SJCRH30 (cell line): ENCODE data around the gene DTL. TPM values are rescaled to one million over a fixed set of nuclear protein-coding genes. Genes with fewer than 3 reads are reported as not detected.
A peak's percentile ranks its signal among the peaks of the same experiment; 100 is the strongest.
"Not testable (repeated sequence)": the region's sequence is repeated elsewhere in the genome, so short reads cannot be mapped to it uniquely, and the experiment has no call there.

Experiments used
- DNase-seq, 2 experiments: peaks; one replicate each; pipeline ENCODE4 v3.0.0-alpha.2; 2015 to 2020
- H3K27ac ChIP-seq: fragments of 250-450 bp; sonication (Bioruptor Pico); 2 replicates; pipeline ENCODE4 v1.5.1; 2020; ENCODE audit warnings: mild to moderate bottlenecking, moderate library complexity
- H3K27me3 ChIP-seq: fragments of 250-450 bp; sonication (Bioruptor Pico); 2 replicates; pipeline ENCODE4 v1.5.1; 2020; ENCODE audit warnings: mild to moderate bottlenecking, moderate library complexity
- H3K36me3 ChIP-seq: fragments of 250-450 bp; sonication (Bioruptor Pico); 2 replicates; pipeline ENCODE4 v1.5.1; 2020; ENCODE audit warnings: mild to moderate bottlenecking, moderate library complexity
- H3K4me1 ChIP-seq: fragments of 250-450 bp; sonication (Bioruptor Pico); 2 replicates; pipeline ENCODE4 v1.5.1; 2020; ENCODE audit warnings: mild to moderate bottlenecking, moderate library complexity
- H3K4me3 ChIP-seq: fragments of 250-450 bp; sonication (Bioruptor Pico); 2 replicates; pipeline ENCODE4 v1.5.1; 2020; ENCODE audit warnings: mild to moderate bottlenecking, moderate library complexity
- H3K9me3 ChIP-seq: fragments of 250-450 bp; sonication (Bioruptor Pico); replicated peaks from 2 replicates; pipeline ENCODE4 v1.5.1; 2020; ENCODE audit warnings: mild to moderate bottlenecking, moderate library complexity
- total RNA-seq: library from RNA; depleted of rRNA; stranded (reverse); fragments of >200 nt; shearing (Covaris generic); gene quantifications from 2 replicates; pipeline ENCODE4 v1.2.3, GENCODE V29; 2014

The DTL gene
- total RNA-seq, 1 experiment from 2014 or later: 81.8 TPM

DNA sequence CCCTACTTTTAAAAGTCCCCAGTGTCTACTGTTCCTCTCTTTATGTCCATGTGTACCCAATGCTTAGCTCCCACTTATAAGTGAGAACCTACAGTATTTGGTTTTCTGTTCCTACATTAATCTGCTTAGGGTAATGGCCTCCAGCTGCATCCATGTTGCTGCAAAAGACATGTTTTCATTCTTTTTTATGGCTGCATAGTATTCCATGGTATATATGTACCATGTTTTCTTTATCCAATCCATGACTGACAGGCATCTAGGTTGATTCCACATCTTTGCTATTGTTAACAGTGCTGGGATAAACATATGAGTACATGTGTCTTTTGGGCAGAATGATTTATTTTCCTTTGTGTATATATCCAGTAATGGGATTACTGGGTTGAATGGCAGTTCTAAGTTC lies 12.6 kb upstream of the DTL start:
- H3K9me3 ChIP-seq, H3K4me1 ChIP-seq, H3K27ac ChIP-seq, H3K27me3 ChIP-seq, DNase-seq, H3K4me3 ChIP-seq: not testable (repeated sequence)
- peaks cover 31% of the 10 kb centered on the region for H3K36me3 ChIP-seq

GRCh38 chr1:212024469-212025149 lies 10.9 kb upstream of the DTL start:
- H3K27ac ChIP-seq: no peak overlapping the region
- no peaks in the 10 kb centered on the region for H3K27me3 ChIP-seq
- H3K4me3 ChIP-seq: no peak overlapping the region
- no peaks in the 10 kb centered on the region for H3K4me1 ChIP-seq
- DNase-seq: no peak
- peaks cover 22% of the 10 kb centered on the region for H3K36me3 ChIP-seq
- H3K9me3 ChIP-seq: peaks cover 10% of the 10 kb centered on the region; the same call in 1 of the 2 replicates

GRCh38 chr1:212027727-212028126 lies 7.8 kb upstream of the DTL start:
- H3K27ac ChIP-seq: not testable (repeated sequence)

DNA sequence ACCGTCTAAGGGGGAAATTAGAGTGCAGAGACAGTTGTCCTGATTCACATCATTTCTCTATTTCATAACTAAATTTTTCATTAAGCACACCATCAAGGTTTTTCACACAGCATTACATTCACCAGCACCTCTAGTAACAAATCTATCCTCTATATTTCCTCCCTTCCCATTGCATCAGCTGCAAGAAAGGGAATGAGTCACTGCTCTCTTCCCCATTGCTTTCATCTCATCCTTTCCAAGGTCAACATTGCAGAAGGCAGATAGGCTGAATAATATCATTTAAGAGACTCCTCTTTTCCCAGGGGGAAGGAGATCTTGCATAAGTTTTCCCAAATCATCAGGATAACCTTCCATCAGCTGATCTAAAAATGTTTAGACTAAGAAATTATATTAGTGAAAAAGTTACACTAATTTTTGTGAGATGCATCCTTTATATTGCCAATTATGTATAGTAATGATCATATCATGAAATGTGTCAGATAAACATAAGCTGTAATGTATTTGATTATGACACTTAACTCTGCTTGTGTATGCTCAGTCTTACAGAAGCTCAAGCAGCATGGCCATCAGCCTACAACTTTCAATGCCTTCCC lies 4.5 kb upstream of the DTL start:
- Histone ChIP-seq H3K4me3 (no peak overlapping the region), H3K27me3 (no peaks in the 10 kb centered on the region), H3K4me1 (peaks cover 7% of the 10 kb centered on the region), H3K9me3 (no peaks in the 10 kb centered on the region), H3K27ac (peak overlapping the region; percentile 66), H3K36me3 (no peaks in the 10 kb centered on the region)
- peak in 1 of 2 experiments; percentile 38 for DNase-seq

More at GRCh38 chr1:212027727-212028126, 7.8 kb upstream of the DTL start:
- H3K9me3 ChIP-seq, H3K4me1 ChIP-seq, H3K4me3 ChIP-seq, H3K27me3 ChIP-seq, DNase-seq: not testable (repeated sequence)
- H3K36me3 ChIP-seq: peaks cover 14% of the 10 kb centered on the region

- no peaks in the 10 kb centered on the region for H3K27me3 ChIP-seq
- peak overlapping the region; percentile 86; the same call in 1 of the 2 replicates for H3K27ac ChIP-seq
- H3K4me1 ChIP-seq: peaks cover 7% of the 10 kb centered on the region
- DNase-seq: no peak
- H3K36me3 ChIP-seq: peaks cover 5% of the 10 kb centered on the region
- peak overlapping the region; percentile 68 for H3K4me3 ChIP-seq
- H3K9me3 ChIP-seq: no peaks in the 10 kb centered on the region
Measured at GRCh38 chr1:212034516-212035122, 929 bp upstream of the DTL start.

DNA sequence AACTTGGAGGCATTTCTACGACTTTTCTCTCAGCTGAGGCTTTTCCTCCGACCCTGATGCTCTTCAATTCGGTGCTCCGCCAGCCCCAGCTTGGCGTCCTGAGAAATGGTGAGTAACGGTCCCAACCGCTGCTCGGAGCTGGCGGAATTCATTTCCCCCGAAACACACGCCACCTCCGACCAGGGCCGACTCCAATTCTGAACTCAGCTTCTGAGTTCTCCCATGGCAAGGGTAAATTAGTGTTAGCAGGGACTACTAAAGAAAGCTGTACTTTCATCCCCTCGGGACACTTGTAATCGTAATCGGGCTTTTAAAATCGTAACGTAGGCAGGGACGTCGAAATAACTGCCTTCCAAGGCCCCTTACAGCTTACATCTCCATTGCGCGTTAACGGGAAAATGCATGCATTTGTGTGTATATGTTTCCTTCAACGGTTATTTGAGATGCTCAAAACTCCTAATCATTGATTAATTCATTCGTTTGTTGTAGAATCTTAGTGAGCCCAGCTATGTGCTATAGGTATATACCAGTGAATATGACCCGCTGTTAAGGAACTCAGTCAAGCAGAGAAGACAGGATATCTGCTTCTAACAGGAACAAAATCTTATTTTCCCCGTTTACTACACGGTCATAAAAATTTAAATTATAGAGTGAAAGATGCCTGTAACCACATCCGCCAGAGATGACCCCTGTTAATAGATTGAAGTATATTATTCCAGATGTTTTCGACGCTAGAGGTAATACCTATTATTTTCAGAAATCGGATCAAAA lies 472 bp downstream of the DTL start:
- peaks cover 2% of the 10 kb centered on the region for H3K4me1 ChIP-seq
- peak overlapping the region; percentile 68 for H3K4me3 ChIP-seq
- no peaks in the 10 kb centered on the region for H3K9me3 ChIP-seq
- H3K27me3 ChIP-seq: no peaks in the 10 kb centered on the region
- no peak for DNase-seq
- H3K27ac ChIP-seq: peak overlapping the region; percentile 86
- peaks cover 19% of the 10 kb centered on the region for H3K36me3 ChIP-seq

DNA sequence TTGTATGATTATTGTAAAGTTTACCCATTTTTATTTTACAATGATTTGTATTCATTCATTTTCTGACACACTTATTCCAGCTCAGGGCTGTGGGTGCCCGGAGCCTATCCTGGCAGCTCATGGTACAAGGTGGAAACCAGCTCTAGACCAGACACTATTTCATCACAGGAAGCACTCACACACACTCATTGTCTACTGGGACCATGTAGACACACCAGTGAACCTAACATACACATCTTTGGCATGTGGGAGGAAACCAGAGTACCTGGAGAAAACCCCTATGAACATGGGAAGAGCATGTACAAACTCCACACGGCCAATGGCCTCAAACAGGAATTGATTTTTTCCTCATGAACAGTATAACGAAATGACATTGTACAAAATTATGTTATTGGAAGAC lies 2.4 kb downstream of the DTL start:
- Histone ChIP-seq H3K27me3 (no peaks in the 10 kb centered on the region), H3K4me1 (no peaks in the 10 kb centered on the region), H3K27ac (no peak overlapping the region), H3K4me3 (no peak overlapping the region), H3K9me3 (no peaks in the 10 kb centered on the region), H3K36me3 (peaks cover 30% of the 10 kb centered on the region)
- DNase-seq: no peak

DNA sequence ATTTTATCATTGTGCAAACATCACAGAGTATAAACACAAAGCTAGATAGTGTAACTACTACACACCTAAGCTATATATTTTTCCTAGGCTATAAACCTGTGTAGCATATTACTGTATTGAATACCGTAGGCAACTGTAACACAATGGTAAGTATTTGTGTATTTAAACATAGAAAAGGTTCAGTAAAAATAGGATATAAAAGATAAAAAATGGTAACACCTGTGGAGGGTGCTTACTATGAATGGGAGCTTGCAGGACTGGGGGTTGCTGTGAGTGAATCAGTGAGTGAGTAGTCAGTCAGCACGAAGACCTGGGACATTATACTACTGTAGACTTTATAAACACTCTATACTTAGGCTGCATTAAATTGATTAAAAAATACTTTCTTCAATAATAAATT lies 4.1 kb downstream of the DTL start:
- peaks cover 42% of the 10 kb centered on the region for H3K36me3 ChIP-seq
- H3K27ac ChIP-seq: no peak overlapping the region
- no peaks in the 10 kb centered on the region for H3K9me3 ChIP-seq
- no peak overlapping the region for H3K4me3 ChIP-seq
- no peak for DNase-seq
- H3K27me3 ChIP-seq: no peaks in the 10 kb centered on the region
- no peaks in the 10 kb centered on the region for H3K4me1 ChIP-seq

DNA sequence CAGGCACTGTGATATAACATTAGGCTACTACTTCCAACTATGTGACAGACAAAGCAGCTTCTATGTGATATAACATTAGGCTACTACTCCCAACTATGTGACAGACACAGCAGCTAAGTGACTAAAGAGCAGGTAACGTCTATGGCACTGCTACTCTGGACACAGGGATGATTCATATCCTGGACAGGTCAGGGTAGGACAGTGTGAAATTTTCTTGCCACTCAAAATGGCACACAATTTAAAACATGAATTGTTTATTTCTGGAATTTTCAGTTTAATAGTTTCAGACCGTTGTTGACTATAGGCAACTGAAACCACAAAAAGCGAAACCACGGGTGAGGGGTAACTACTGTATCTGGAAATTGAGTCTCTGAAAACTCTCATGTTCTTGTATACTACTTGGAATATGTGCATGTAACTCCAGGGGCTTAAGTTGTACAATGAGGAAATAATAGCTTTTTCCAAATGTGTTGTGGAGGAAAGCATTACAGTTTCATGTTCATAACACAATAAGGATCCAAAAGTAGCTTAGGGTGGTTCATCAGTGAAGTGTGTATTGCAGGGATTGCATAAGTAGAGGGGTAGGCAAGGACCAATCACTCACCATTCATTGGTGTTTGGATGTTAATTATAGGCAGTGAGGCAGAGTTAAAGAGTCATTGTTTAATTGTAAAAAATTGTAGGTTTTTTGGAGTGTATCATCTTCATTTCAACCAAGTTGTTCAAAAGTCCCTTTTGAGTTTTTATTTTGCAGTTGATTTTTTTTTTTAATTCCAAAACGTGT lies 5.3 kb downstream of the DTL start:
- H3K4me3 ChIP-seq: no peak overlapping the region
- no peak overlapping the region for H3K27ac ChIP-seq
- no peaks in the 10 kb centered on the region for H3K4me1 ChIP-seq
- no peaks in the 10 kb centered on the region for H3K27me3 ChIP-seq
- peaks cover 53% of the 10 kb centered on the region for H3K36me3 ChIP-seq
- no peaks in the 10 kb centered on the region for H3K9me3 ChIP-seq
- DNase-seq: no peak

- Histone ChIP-seq H3K27ac (no peak overlapping the region), H3K4me3 (no peak overlapping the region), H3K36me3 (peaks cover 69% of the 10 kb centered on the region), H3K9me3 (no peaks in the 10 kb centered on the region), H3K27me3 (no peaks in the 10 kb centered on the region), H3K4me1 (no peaks in the 10 kb centered on the region)
- no peak for DNase-seq
Measured at GRCh38 chr1:212042436-212042835, 6.9 kb downstream of the DTL start.

DNA sequence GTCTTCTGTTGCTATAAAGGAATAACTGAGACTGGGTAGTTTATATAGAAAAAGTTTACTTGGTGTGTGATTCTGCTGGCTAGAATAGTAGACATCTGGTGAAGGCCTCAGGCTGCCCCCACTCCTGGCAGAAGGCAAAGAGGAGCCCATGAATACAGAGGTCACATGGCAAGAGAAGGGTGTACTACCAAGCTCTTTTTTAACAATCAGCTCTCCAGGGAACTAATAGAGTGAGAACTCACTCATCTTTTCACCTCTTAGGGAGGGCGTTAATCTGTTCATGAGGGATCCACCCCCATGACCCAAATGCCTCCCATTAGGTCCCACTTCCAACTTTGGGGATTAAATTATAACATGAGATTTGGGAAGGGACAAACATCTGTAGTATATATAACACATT lies 9.3 kb downstream of the DTL start:
- H3K4me1 ChIP-seq: no peaks in the 10 kb centered on the region
- no peak for DNase-seq
- no peaks in the 10 kb centered on the region for H3K27me3 ChIP-seq
- no peaks in the 10 kb centered on the region for H3K9me3 ChIP-seq
- H3K36me3 ChIP-seq: peaks cover 86% of the 10 kb centered on the region
- no peak overlapping the region for H3K4me3 ChIP-seq
- H3K27ac ChIP-seq: no peak overlapping the region

- H3K27me3 ChIP-seq: no peaks in the 10 kb centered on the region
- no peak overlapping the region for H3K27ac ChIP-seq
- no peaks in the 10 kb centered on the region for H3K4me1 ChIP-seq
- H3K36me3 ChIP-seq: peaks cover 85% of the 10 kb centered on the region
- H3K9me3 ChIP-seq: no peaks in the 10 kb centered on the region
- DNase-seq: no peak
- no peak overlapping the region for H3K4me3 ChIP-seq
Measured at GRCh38 chr1:212045981-212046380, 10.4 kb downstream of the DTL start.

- DNase-seq: no peak
- no peak overlapping the region for H3K27ac ChIP-seq
- H3K9me3 ChIP-seq: peaks cover 7% of the 10 kb centered on the region
- H3K4me3 ChIP-seq: no peak overlapping the region
- H3K36me3 ChIP-seq: peaks cover 92% of the 10 kb centered on the region
- no peaks in the 10 kb centered on the region for H3K27me3 ChIP-seq
- H3K4me1 ChIP-seq: no peaks in the 10 kb centered on the region
Measured at GRCh38 chr1:212053993-212054392, 18.4 kb downstream of the DTL start.

DNA sequence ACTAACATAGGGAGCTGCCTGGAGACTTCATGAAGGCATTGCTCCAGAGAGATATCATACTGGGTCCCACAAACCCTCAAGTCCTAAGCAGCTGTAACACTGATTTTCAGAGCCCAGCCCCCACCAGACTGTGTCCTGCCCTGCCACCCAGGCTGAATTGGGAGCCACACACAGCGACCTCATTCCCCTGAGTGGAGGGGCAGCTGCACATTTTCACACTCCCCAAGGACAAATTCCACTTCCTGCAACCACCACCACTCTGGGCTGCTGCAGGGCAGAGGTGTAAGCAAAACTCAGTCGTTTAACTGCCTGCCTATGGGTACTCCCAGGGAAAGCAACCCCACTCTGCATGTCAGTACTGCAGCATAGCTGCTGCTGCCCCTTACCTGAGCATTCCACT lies 19.8 kb downstream of the DTL start:
- H3K4me1 ChIP-seq: no peaks in the 10 kb centered on the region
- H3K9me3 ChIP-seq: peaks cover 7% of the 10 kb centered on the region
- H3K36me3 ChIP-seq: peaks cover 82% of the 10 kb centered on the region
- no peak for DNase-seq
- H3K27me3 ChIP-seq: no peaks in the 10 kb centered on the region
- no peak overlapping the region for H3K27ac ChIP-seq
- H3K4me3 ChIP-seq: no peak overlapping the region
